Measurements from ENCODE around the gene GALK2. TPM values are rescaled to one million over a fixed set of nuclear protein-coding genes. Genes with fewer than 3 reads are reported as not detected.

Gene GALK2
- total RNA-seq, 2 experiments from 2014 or later = 27.9 to 31.5 TPM

- H2AFZ ChIP-seq (ENCODE audit: low read length) = no peak overlapping the region
- H3K4me2 ChIP-seq (ENCODE audit: low read length) = no peak overlapping the region
- no peak for DNase-seq (ENCODE audit: low spot score)
- H3K4me1 ChIP-seq (ENCODE audit: insufficient read depth, low read length, poor library complexity, severe bottlenecking) = no peaks in the 10 kb centered on the region
- H3K27ac ChIP-seq (ENCODE audit: low read depth, low read length, poor library complexity, severe bottlenecking) = no peak overlapping the region
- no peaks in the 10 kb centered on the region for H3K79me2 ChIP-seq (ENCODE audit: insufficient read depth, low read depth, low read length)
- ChIA-PET CTCF (ENCODE audit: unreplicated experiment) (no interaction called here), POLR2A (interaction anchor here (0.7 kb wide), 1 partner anchor 39 kb away, joined by 4 read pairs; no protein-coding TSS in a partner anchor)
- H4K20me1 ChIP-seq (ENCODE audit: insufficient read depth, low read length) = no peaks in the 10 kb centered on the region
- H3K4me3 ChIP-seq (ENCODE audit: low read depth, low read length, poor library complexity, severe bottlenecking) = no peak overlapping the region
- peaks cover 9% of the 10 kb centered on the region for H3K36me3 ChIP-seq (ENCODE audit: insufficient read depth, low read length)
- intact Hi-C loops (cut with micrococcal nuclease; ENCODE audit: unreplicated experiment) = no loop called here
- no peaks in the 10 kb centered on the region for H3K9me2 ChIP-seq (ENCODE audit: insufficient read depth, low read length)
- no TSS peak for BruUV-seq (replicated peaks)
- TF ChIP-seq EZH2phosphoT487 (IDR thresholded peaks at IDR 0.05; ENCODE audit: borderline replicate concordance, low read depth, low read length) (no peak), CTCF (conservative IDR thresholded peaks at IDR 0.05; ENCODE audit: low read length) (no peak)
- no peaks in the 10 kb centered on the region for H3K9me3 ChIP-seq (ENCODE audit: low read length)
These were observed 6.4 kb upstream of the GALK2 start for GRCh38 chr15:49163678-49164077.

- Histone ChIP-seq H3K79me2 (ENCODE audit: insufficient read depth, low read depth, low read length) (no peaks in the 10 kb centered on the region), H2AFZ (ENCODE audit: low read length) (no peak overlapping the region), H3K4me2 (ENCODE audit: low read length) (no peak overlapping the region), H3K27ac (ENCODE audit: low read depth, low read length, poor library complexity, severe bottlenecking) (no peak overlapping the region), H3K36me3 (ENCODE audit: insufficient read depth, low read length) (peaks cover 9% of the 10 kb centered on the region), H3K4me1 (ENCODE audit: insufficient read depth, low read length, poor library complexity, severe bottlenecking) (peaks cover 5% of the 10 kb centered on the region), H3K9me3 (ENCODE audit: low read length) (no peaks in the 10 kb centered on the region), H3K4me3 (ENCODE audit: low read depth, low read length, poor library complexity, severe bottlenecking) (no peak overlapping the region), H3K9me2 (ENCODE audit: insufficient read depth, low read length) (no peaks in the 10 kb centered on the region), H4K20me1 (ENCODE audit: insufficient read depth, low read length) (no peaks in the 10 kb centered on the region)
- POLR2A ChIA-PET = interaction anchor here (0.7 to 1.6 kb wide), 3 partner anchors 9 to 68 kb away, joined by 3 to 9 read pairs (median 3); partner anchors contain the start of gene COPS2
- no TSS peak for BruUV-seq (replicated peaks)
- TF ChIP-seq EZH2phosphoT487 (IDR thresholded peaks at IDR 0.05; ENCODE audit: borderline replicate concordance, low read depth, low read length) (no peak), CTCF (conservative IDR thresholded peaks at IDR 0.05; ENCODE audit: low read length) (no peak)
- intact Hi-C loops (cut with micrococcal nuclease; ENCODE audit: unreplicated experiment) = no loop called here
- CTCF ChIA-PET (ENCODE audit: unreplicated experiment) = no interaction called here
- DNase-seq (ENCODE audit: low spot score) = no peak
These were observed 5.2 kb upstream of the GALK2 start for GRCh38 chr15:49164865-49165264.

GRCh38 chr15:49168016-49168415, 2.0 kb upstream of the GALK2 start:
- ChIA-PET POLR2A (interaction anchor here (2.9 kb wide), 1 partner anchor 12 kb away, joined by 27 read pairs; the partner anchor contains the start of gene COPS2), CTCF (ENCODE audit: unreplicated experiment) (no interaction called here)
- peaks cover 7% of the 10 kb centered on the region for H3K36me3 ChIP-seq (ENCODE audit: insufficient read depth, low read length)
- H4K20me1 ChIP-seq (ENCODE audit: insufficient read depth, low read length) = no peaks in the 10 kb centered on the region
- peaks cover 14% of the 10 kb centered on the region; the same call in 1 of the 2 replicates for H3K79me2 ChIP-seq (ENCODE audit: insufficient read depth, low read depth, low read length)
- TF ChIP-seq EZH2phosphoT487 (IDR thresholded peaks at IDR 0.05; ENCODE audit: borderline replicate concordance, low read depth, low read length) = no peak
- TF ChIP-seq CTCF (conservative IDR thresholded peaks at IDR 0.05; ENCODE audit: low read length) = no peak
- no peak for DNase-seq (ENCODE audit: low spot score)
- no peaks in the 10 kb centered on the region for H3K9me2 ChIP-seq (ENCODE audit: insufficient read depth, low read length)
- H3K4me1 ChIP-seq (ENCODE audit: insufficient read depth, low read length, poor library complexity, severe bottlenecking) = peaks cover 18% of the 10 kb centered on the region
- no peaks in the 10 kb centered on the region for H3K9me3 ChIP-seq (ENCODE audit: low read length)
- H3K27ac ChIP-seq (ENCODE audit: low read depth, low read length, poor library complexity, severe bottlenecking) = no peak overlapping the region
- no peak overlapping the region for H3K4me2 ChIP-seq (ENCODE audit: low read length)
- BruUV-seq (replicated peaks) = no TSS peak
- H3K4me3 ChIP-seq (ENCODE audit: low read depth, low read length, poor library complexity, severe bottlenecking) = no peak overlapping the region
- intact Hi-C loops (cut with micrococcal nuclease; ENCODE audit: unreplicated experiment) = no loop called here
- no peak overlapping the region for H2AFZ ChIP-seq (ENCODE audit: low read length)

All from OCI-LY7 (cell line).